ENCODE measurements around the gene SEMA3C.

Gene SEMA3C

DNA sequence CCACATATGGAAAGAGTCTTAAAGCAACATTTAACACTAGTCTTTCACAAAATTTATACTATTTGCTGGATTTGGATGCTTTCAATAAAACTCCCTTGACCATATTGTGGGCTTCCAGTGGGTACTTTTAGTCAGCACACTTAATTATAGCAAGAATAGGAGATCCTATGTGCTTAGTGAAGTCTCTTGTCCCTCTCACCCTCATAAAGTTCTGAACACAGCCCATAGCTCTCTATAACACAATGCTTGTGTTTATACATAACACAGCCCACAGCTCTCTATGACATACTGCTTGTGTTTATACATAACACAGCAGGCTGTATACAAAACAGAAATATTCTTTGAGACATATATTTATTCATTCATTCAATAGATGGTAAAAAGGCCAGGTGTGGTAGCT lies 79.0 kb downstream of the SEMA3C start:
- Histone ChIP-seq H3K36me3 (ENCODE audit: control insufficient read depth in 1 of 2, insufficient read depth in 2 of 2, low read length in 2 of 2) (no peaks in the 10 kb centered on the region), H3K4me1 (ENCODE audit: control insufficient read depth in 1 of 2, insufficient read depth in 2 of 2, low read length in 2 of 2) (peaks cover 8 to 31% of the 10 kb centered on the region in 2 donors), H3K27ac (ENCODE audit: low read depth, low read length) (no peak overlapping the region), H3K9ac (ENCODE audit: low read depth in 1 of 2, low read length in 2 of 2) (no peak overlapping the region), H3K4me3 (ENCODE audit: low read depth in 1 of 2, low read length in 2 of 2) (peak overlapping the region; percentile 27 to 33), H3K9me3 (ENCODE audit: control insufficient read depth in 1 of 2, low read length in 2 of 2) (no peaks in the 10 kb centered on the region), H3K27me3 (ENCODE audit: control insufficient read depth in 1 of 2, insufficient read depth in 2 of 2, low read length in 2 of 2) (no peaks in the 10 kb centered on the region)

DNA sequence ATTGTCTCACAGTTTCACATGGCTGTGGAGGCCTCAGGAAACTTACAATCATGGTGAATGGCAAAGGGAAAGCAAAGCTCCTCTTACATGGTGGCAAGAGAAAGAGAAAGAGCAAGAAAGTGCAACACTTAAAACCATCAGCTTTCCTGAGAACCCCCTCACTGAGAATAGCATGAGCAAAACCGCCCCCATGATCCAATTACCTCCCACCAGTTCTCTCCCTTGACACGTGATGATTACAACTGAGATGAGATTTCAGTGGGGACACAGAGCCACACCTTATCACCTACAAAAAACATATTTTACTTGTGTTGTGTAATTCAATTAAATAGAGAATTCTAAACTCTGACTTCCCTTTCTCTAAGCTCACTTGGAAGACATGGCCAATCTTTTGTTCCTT lies 80.2 kb downstream of the SEMA3C start:
- H3K27ac ChIP-seq (ENCODE audit: low read depth, low read length) = no peak overlapping the region
- no peaks in the 10 kb centered on the region for H3K27me3 ChIP-seq (ENCODE audit: control insufficient read depth in 1 of 2, insufficient read depth in 2 of 2, low read length in 2 of 2)
- peaks cover 8 to 31% of the 10 kb centered on the region in 2 donors for H3K4me1 ChIP-seq (ENCODE audit: control insufficient read depth in 1 of 2, insufficient read depth in 2 of 2, low read length in 2 of 2)

DNA sequence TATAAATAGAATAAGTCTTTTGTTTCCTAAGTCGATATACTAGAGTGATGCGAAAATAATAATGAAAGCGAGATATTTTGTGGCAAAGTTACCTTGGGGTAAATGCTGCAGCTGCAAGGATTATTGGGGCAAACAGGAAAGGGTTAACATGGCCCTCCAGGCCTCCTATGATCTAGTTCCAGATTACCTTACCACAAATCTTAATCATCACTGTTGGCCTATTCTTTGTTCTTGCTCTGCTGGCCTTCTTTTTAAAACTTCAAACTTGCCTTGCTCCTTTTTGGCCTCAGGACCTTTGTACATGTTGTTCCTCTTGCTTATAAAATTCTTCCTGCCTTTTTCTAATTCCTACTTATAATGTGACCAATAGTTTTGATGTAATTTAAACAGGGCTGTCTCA lies 81.5 kb downstream of the SEMA3C start:
- Histone ChIP-seq H3K27ac (ENCODE audit: low read depth, low read length) (no peak overlapping the region), H3K9ac (ENCODE audit: low read depth in 1 of 2, low read length in 2 of 2) (no peak overlapping the region), H3K27me3 (ENCODE audit: control insufficient read depth in 1 of 2, insufficient read depth in 2 of 2, low read length in 2 of 2) (no peaks in the 10 kb centered on the region), H3K36me3 (ENCODE audit: control insufficient read depth in 1 of 2, insufficient read depth in 2 of 2, low read length in 2 of 2) (no peaks in the 10 kb centered on the region), H3K9me3 (ENCODE audit: control insufficient read depth in 1 of 2, low read length in 2 of 2) (no peaks in the 10 kb centered on the region), H3K4me3 (ENCODE audit: low read depth in 1 of 2, low read length in 2 of 2) (no peak overlapping the region), H3K4me1 (ENCODE audit: control insufficient read depth in 1 of 2, insufficient read depth in 2 of 2, low read length in 2 of 2) (peaks cover 8 to 20% of the 10 kb centered on the region in 2 donors)

More for the DNA sequence above, 80.2 kb downstream of the SEMA3C start:
- Histone ChIP-seq H3K9me3 (ENCODE audit: control insufficient read depth in 1 of 2, low read length in 2 of 2) (no peaks in the 10 kb centered on the region), H3K4me3 (ENCODE audit: low read depth in 1 of 2, low read length in 2 of 2) (no peak overlapping the region), H3K36me3 (ENCODE audit: control insufficient read depth in 1 of 2, insufficient read depth in 2 of 2, low read length in 2 of 2) (no peaks in the 10 kb centered on the region), H3K9ac (ENCODE audit: low read depth in 1 of 2, low read length in 2 of 2) (no peak overlapping the region)

DNA sequence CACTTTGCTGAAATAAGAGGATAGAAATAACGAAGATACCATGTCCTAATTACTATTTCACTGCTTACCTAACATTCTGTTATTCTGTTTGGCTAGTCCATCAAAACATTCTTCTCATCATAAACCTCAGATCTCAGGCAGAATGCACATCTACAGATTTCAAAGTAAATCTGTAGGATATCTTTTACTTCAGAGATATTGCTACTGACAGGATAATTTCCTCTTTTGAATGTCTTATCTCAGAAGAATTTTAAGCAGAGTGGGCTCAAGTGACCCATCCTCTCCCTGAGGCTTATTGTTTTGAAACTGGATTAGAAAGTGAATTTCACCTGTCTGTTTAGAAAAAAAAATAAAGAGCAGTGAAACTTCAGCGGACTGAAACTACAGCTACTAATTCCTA lies 83.6 kb downstream of the SEMA3C start:
- Histone ChIP-seq H3K4me3 (ENCODE audit: low read depth in 1 of 2, low read length in 2 of 2) (no peak overlapping the region), H3K27me3 (ENCODE audit: control insufficient read depth in 1 of 2, insufficient read depth in 2 of 2, low read length in 2 of 2) (no peaks in the 10 kb centered on the region), H3K36me3 (ENCODE audit: control insufficient read depth in 1 of 2, insufficient read depth in 2 of 2, low read length in 2 of 2) (no peaks in the 10 kb centered on the region), H3K9ac (ENCODE audit: low read depth in 1 of 2, low read length in 2 of 2) (no peak overlapping the region), H3K27ac (ENCODE audit: low read depth, low read length) (no peak overlapping the region), H3K9me3 (ENCODE audit: control insufficient read depth in 1 of 2, low read length in 2 of 2) (no peaks in the 10 kb centered on the region), H3K4me1 (ENCODE audit: control insufficient read depth in 1 of 2, insufficient read depth in 2 of 2, low read length in 2 of 2) (peaks cover 14 to 16% of the 10 kb centered on the region in 2 donors)

- Histone ChIP-seq H3K4me1 (ENCODE audit: control insufficient read depth in 1 of 2, insufficient read depth in 2 of 2, low read length in 2 of 2) (peaks cover 6 to 13% of the 10 kb centered on the region in 2 donors), H3K27ac (ENCODE audit: low read depth, low read length) (no peak overlapping the region), H3K9me3 (ENCODE audit: control insufficient read depth in 1 of 2, low read length in 2 of 2) (no peaks in the 10 kb centered on the region), H3K36me3 (ENCODE audit: control insufficient read depth in 1 of 2, insufficient read depth in 2 of 2, low read length in 2 of 2) (no peaks in the 10 kb centered on the region), H3K9ac (ENCODE audit: low read depth in 1 of 2, low read length in 2 of 2) (no peak overlapping the region), H3K27me3 (ENCODE audit: control insufficient read depth in 1 of 2, insufficient read depth in 2 of 2, low read length in 2 of 2) (no peaks in the 10 kb centered on the region), H3K4me3 (ENCODE audit: low read depth in 1 of 2, low read length in 2 of 2) (no peak overlapping the region)
Measured at GRCh38 chr7:80833289-80834268, 85.3 kb downstream of the SEMA3C start.

DNA sequence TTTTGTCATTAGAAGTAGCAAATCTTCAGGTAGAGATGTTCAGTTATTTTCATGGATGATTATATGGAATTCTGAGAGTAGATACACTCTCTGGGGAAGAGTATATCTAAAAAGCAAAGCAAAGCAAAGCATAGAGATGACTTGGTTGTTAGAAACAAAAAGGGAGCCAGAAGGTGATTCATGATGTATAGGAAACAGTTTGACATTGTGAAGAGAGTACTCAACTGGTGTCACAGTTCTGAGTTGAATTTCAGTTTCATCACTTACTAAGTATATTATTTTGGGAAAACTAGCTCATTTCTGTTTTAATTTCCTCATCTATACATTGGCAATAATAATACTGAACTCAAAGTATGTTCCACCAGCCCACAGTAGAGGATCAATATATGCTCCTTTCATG lies 86.8 kb downstream of the SEMA3C start:
- H3K27ac ChIP-seq (ENCODE audit: low read depth, low read length) = no peak overlapping the region
- no peaks in the 10 kb centered on the region for H3K9me3 ChIP-seq (ENCODE audit: control insufficient read depth in 1 of 2, low read length in 2 of 2)
- H3K4me3 ChIP-seq (ENCODE audit: low read depth in 1 of 2, low read length in 2 of 2) = no peak overlapping the region
- H3K36me3 ChIP-seq (ENCODE audit: control insufficient read depth in 1 of 2, insufficient read depth in 2 of 2, low read length in 2 of 2) = no peaks in the 10 kb centered on the region
- H3K27me3 ChIP-seq (ENCODE audit: control insufficient read depth in 1 of 2, insufficient read depth in 2 of 2, low read length in 2 of 2) = no peaks in the 10 kb centered on the region
- peaks cover 6 to 13% of the 10 kb centered on the region in 2 donors for H3K4me1 ChIP-seq (ENCODE audit: control insufficient read depth in 1 of 2, insufficient read depth in 2 of 2, low read length in 2 of 2)
- H3K9ac ChIP-seq (ENCODE audit: low read depth in 1 of 2, low read length in 2 of 2) = no peak overlapping the region

- Histone ChIP-seq H3K4me3 (ENCODE audit: low read depth in 1 of 2, low read length in 2 of 2) (no peak overlapping the region), H3K36me3 (ENCODE audit: control insufficient read depth in 1 of 2, insufficient read depth in 2 of 2, low read length in 2 of 2) (no peaks in the 10 kb centered on the region), H3K27ac (ENCODE audit: low read depth, low read length) (no peak overlapping the region), H3K4me1 (ENCODE audit: control insufficient read depth in 1 of 2, insufficient read depth in 2 of 2, low read length in 2 of 2) (peaks cover 6 to 13% of the 10 kb centered on the region in 2 donors), H3K9me3 (ENCODE audit: control insufficient read depth in 1 of 2, low read length in 2 of 2) (no peaks in the 10 kb centered on the region), H3K9ac (ENCODE audit: low read depth in 1 of 2, low read length in 2 of 2) (no peak overlapping the region), H3K27me3 (ENCODE audit: control insufficient read depth in 1 of 2, insufficient read depth in 2 of 2, low read length in 2 of 2) (no peaks in the 10 kb centered on the region)
Measured at GRCh38 chr7:80830584-80831285, 88.1 kb downstream of the SEMA3C start.

GRCh38 chr7:80830010-80830409 lies 88.8 kb downstream of the SEMA3C start:
- no peaks in the 10 kb centered on the region for H3K9me3 ChIP-seq (ENCODE audit: control insufficient read depth in 1 of 2, low read length in 2 of 2)
- H3K36me3 ChIP-seq (ENCODE audit: control insufficient read depth in 1 of 2, insufficient read depth in 2 of 2, low read length in 2 of 2) = no peaks in the 10 kb centered on the region
- no peak overlapping the region for H3K27ac ChIP-seq (ENCODE audit: low read depth, low read length)
- no peaks in the 10 kb centered on the region for H3K27me3 ChIP-seq (ENCODE audit: control insufficient read depth in 1 of 2, insufficient read depth in 2 of 2, low read length in 2 of 2)
- H3K4me1 ChIP-seq (ENCODE audit: control insufficient read depth in 1 of 2, insufficient read depth in 2 of 2, low read length in 2 of 2) = peaks cover 6 to 13% of the 10 kb centered on the region in 2 donors
- H3K9ac ChIP-seq (ENCODE audit: low read depth in 1 of 2, low read length in 2 of 2) = no peak overlapping the region
- H3K4me3 ChIP-seq (ENCODE audit: low read depth in 1 of 2, low read length in 2 of 2) = no peak overlapping the region

DNA sequence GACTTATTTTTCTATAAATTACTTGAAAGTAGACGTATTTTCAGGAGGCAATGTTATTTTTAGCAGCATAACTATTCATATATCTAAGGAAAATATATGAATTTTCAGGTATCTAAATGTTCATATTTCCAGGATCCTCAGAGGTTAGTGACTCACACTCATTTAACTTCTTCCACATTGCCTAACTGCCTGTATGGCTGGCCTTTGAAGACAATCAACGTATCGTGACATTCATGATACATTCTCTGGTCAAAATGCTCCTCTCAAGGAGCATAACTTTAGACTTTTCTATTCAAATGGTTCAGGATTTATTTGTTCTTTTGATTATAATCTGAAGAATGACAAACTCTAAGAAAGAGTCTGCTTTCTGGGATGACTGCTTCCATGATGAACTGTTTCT lies 89.3 kb downstream of the SEMA3C start:
- H3K36me3 ChIP-seq (ENCODE audit: control insufficient read depth in 1 of 2, insufficient read depth in 2 of 2, low read length in 2 of 2) = no peaks in the 10 kb centered on the region
- no peaks in the 10 kb centered on the region for H3K27me3 ChIP-seq (ENCODE audit: control insufficient read depth in 1 of 2, insufficient read depth in 2 of 2, low read length in 2 of 2)
- no peak overlapping the region for H3K9ac ChIP-seq (ENCODE audit: low read depth in 1 of 2, low read length in 2 of 2)
- no peaks in the 10 kb centered on the region for H3K9me3 ChIP-seq (ENCODE audit: control insufficient read depth in 1 of 2, low read length in 2 of 2)
- H3K27ac ChIP-seq (ENCODE audit: low read depth, low read length) = no peak overlapping the region
- peaks cover 6 to 13% of the 10 kb centered on the region in 2 donors for H3K4me1 ChIP-seq (ENCODE audit: control insufficient read depth in 1 of 2, insufficient read depth in 2 of 2, low read length in 2 of 2)
- no peak overlapping the region for H3K4me3 ChIP-seq (ENCODE audit: low read depth in 1 of 2, low read length in 2 of 2)

DNA sequence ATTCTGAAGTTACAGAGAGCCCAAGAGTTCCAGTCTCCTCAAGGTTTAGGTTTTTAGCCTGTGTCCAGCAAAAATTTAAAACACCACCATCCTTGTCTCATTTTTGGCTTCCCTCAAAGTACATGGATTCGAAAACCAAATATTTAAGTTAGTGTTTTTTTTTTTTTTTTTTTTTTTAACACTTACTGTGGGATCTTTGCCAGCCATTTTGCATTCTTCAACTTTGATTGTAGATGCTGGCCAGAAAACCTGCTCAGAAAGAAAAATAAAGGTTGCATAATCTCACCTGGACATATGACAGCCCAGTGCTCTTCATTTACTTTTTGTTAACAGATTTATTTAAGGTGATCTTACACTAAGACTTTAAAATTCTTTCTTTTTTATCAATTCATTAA lies 91.6 kb downstream of the SEMA3C start:
- no peak overlapping the region for H3K4me3 ChIP-seq (ENCODE audit: low read depth in 1 of 2, low read length in 2 of 2)
- no peaks in the 10 kb centered on the region for H3K36me3 ChIP-seq (ENCODE audit: control insufficient read depth in 1 of 2, insufficient read depth in 2 of 2, low read length in 2 of 2)
- no peaks in the 10 kb centered on the region for H3K9me3 ChIP-seq (ENCODE audit: control insufficient read depth in 1 of 2, low read length in 2 of 2)
- no peak overlapping the region for H3K27ac ChIP-seq (ENCODE audit: low read depth, low read length)
- peaks cover 6 to 13% of the 10 kb centered on the region in 2 donors for H3K4me1 ChIP-seq (ENCODE audit: control insufficient read depth in 1 of 2, insufficient read depth in 2 of 2, low read length in 2 of 2)
- H3K9ac ChIP-seq (ENCODE audit: low read depth in 1 of 2, low read length in 2 of 2) = no peak overlapping the region
- H3K27me3 ChIP-seq (ENCODE audit: control insufficient read depth in 1 of 2, insufficient read depth in 2 of 2, low read length in 2 of 2) = no peaks in the 10 kb centered on the region
